GM20431 (cell line): ENCODE measurements around the gene OLIG3.

Experiments used
- in situ Hi-C: fragments of 300-500 bp; cut with MseI, MboI; formaldehyde crosslinking; loops from one replicate; pipeline ENCODE4 v1.15.0; 2020; ENCODE audit warnings: low sequenced_read_pairs; ENCODE audit not compliant: unreplicated experiment

The OLIG3 gene

DNA sequence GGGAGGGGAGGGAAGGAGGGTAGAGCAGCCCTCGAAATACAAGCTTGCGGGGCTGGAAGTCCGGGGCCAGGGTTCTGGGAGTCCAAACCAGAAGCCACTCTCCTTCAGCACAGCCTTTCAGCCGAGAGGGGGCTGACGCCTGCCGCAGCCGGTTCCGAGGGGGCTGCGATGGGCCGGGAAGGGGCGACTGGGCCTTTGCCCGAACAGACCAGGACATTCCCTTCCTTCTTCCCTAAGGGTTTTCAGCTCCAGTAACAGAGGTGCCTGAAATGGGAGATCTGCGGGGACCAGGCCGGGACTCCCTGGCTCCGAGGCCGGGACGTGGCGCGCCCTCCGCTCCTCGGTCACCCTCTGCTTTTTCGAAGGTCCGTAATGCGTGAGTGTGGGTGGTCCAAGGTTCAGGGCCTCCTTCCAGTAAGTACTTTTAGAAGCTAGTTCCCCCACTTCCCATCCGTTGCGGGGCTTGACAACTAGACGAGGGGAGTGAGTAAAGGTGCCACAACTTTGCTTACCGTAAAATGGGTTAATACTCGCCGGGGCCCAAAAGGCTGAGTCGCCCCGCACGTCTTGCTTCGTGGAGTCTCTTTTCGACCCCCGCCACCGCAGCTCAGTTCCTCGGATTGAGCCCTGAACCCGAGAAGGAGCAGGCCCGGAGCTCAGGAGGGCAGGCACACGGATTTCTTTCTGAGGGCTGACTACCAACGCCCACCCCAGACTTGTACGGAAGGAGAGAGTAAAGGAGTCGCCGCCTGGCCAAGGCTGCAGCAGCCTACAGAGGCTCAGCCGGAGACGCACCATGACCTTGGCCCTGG lies 2.9 kb upstream of the OLIG3 start:
- in situ Hi-C loops: no loop called here

GRCh38 chr6:137496368-137496767 lies 2.2 kb upstream of the OLIG3 start:
- in situ Hi-C loops: no loop called here

DNA sequence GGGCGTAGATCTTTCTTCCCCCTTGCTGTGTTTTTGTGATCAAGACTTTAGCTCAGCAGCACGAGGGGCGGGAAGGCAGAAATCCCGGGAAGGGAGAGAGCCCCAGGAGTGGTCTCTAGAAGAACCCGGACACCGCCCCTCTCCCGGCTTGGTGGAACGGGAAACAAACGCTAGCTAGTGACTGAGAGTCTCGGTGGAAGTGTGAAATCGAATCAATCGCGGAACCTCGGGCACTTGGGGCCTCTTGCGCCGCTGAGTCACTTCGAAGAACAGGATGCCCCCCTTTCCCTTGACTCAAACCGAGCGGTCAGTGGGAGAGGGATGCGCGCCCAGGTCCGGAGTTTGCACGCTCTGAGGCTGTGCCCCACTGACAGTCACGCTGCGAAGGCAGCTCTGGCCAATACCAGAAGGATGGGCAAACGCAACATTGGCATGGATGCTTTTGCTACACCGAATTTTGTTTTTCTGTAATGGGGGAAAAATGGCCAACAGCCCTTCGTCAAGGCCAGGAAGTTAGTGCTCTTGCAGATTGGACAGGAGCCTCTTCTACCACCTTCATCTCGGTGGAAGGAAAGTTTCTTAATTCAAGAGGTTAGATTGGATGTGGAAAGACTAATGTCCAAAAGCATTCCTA lies 1.6 kb upstream of the OLIG3 start:
- in situ Hi-C loops: no loop called here

- in situ Hi-C loops: no loop called here
These were observed 951 bp upstream of the OLIG3 start for GRCh38 chr6:137494988-137495702.

DNA sequence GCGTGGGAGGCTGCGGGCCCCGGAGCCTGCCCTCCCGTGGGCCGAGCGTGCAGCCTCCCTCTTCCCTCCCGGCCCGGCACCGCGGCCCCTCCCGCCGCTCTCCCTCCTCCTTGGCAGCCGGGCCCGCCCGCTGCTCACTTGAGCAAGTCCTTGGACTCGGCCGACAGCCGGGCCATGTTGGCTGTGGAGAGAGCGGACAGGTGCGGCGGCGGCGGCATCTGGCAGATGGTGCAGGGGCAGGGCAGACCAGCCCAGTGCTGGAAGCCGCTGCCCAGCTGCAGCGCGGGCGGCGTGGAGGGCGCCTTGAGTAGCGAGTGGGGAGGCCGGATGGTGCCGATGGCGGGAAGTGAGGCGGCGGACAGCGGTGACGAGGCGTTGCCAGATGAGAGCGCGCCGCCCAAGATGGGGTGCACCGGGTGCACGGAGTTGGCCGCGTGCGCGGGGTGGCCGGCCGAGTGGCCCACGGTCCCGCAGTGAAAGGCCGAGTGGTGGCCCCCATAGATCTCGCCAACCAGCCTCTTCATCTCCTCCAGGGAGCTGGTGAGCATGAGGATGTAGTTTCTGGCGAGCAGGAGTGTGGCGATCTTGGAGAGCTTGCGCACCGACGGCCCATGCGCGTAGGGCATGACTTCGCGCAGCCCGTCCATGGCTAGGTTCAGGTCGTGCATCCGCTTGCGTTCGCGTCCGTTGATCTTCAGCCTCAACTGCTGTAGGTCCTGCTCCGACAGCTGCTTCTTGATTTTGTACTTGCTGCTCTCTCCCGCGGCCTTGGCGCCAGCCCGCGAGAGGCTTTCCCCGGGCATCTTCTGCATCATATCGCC lies 766 bp downstream of the OLIG3 start:
- in situ Hi-C loops: no loop called here

- in situ Hi-C loops: no loop called here
These were observed 1.6 kb downstream of the OLIG3 start for GRCh38 chr6:137492289-137493217.

- in situ Hi-C loops: no loop called here
These were observed 2.7 kb downstream of the OLIG3 start for GRCh38 chr6:137491478-137491877.

DNA sequence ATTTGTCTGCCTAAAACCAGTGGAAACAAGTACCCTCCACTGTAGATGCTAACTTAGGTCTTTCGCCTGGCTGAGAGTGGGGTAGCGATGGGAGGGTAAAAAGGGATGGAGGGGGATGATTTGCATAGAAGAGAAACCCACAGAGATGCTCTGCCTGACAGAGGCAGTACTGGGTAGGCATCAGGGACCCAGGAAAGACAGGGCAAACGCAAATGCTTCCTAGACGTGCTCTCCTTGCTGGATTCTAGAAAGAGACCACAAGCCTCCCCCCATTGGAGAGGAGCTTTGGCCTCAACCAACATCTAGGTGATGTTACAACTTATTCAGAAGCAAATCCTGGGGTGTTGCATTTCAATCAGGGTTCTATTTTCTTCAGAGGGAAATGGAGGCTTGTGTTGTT lies 3.2 kb downstream of the OLIG3 start:
- in situ Hi-C loops: no loop called here

DNA sequence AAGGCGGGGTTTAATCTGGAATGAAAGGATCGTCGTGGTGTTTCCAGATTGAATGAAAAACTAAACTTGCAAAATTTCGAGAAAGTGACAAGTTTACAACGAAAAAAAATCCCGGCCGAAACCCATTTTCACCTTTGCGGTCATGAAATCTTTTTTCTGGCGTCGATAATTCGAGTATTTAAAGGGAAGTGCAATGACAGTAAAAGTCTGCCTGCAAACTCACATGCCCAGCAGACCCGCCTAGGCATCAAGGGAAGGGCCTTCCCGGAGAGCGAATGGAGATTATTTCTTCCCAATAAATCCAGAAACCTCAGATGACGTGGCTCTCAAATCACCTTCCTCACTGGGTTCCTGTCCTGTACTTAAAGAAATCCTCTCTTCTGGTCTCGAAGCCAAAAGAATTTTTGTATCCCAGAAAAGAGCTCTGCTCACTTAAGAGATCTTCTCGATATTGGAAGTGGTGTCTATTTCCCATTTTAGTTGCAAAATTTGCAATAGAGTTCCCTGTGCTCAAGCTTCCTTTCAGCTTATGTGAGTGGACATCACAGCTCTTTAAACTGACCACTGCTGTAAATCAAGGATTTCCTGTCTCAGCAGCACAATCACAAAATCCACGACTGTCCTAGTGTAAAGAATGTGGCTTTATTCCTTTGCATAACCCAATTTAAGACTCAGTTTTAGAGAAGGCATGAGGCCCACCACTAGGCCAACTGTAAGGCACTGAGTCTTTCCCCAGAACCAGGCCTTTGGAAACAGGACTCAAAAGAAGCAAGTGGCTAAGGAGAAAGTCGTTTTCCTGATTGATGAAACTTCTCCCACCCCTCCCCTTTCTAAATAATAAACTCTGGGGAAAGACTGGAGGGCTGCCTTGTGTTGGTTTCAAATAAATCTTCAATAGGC lies 3.9 kb downstream of the OLIG3 start:
- in situ Hi-C loops: no loop called here

- in situ Hi-C loops: no loop called here
These were observed 4.9 kb downstream of the OLIG3 start for GRCh38 chr6:137489046-137490005.

DNA sequence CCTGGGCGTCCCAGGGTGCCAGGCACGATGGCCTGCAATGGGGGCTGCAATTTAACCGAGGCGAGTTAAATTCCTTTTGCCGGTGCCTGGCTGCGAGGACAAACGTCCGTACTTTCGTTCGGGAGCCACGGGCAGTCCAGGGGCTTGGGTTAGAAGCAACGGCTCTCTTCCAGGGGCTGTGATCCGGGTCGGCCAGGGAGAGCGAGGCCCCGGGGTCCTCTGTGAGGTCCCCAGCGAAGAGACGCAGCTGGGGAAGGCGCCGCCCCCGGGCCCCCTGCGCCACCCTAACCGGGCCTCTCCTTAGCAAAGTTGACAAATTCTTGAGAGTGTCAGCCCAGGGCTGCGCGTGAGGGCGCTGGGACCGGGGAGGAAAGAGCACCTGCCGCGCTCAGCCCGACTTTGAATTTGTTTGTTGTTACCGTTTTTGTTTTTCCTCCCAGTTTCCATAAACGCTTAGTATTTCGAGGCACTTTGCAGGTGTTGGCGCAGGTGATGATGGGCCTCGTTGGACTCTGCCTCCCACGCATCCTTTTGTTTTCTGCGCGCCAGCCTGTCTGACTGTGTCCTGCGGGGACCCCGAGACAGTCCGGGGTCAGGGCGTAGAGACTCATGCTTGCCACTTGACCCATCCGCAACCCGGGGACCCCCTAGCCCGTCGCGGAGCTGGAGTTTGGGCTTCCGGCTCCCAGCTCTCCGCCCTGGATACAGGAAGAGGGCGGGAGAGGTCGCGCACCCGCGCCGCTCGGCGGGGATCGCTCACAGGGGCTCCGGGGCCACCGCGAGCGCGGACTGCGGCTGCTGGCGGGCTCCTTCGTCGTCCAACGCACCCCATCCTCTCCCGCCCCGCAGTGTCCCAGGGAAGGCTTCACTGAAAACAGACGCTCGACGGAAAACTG lies 5.8 kb downstream of the OLIG3 start:
- in situ Hi-C loops: no loop called here

- in situ Hi-C loops: no loop called here
These were observed 6.4 kb downstream of the OLIG3 start for GRCh38 chr6:137487869-137488149.

DNA sequence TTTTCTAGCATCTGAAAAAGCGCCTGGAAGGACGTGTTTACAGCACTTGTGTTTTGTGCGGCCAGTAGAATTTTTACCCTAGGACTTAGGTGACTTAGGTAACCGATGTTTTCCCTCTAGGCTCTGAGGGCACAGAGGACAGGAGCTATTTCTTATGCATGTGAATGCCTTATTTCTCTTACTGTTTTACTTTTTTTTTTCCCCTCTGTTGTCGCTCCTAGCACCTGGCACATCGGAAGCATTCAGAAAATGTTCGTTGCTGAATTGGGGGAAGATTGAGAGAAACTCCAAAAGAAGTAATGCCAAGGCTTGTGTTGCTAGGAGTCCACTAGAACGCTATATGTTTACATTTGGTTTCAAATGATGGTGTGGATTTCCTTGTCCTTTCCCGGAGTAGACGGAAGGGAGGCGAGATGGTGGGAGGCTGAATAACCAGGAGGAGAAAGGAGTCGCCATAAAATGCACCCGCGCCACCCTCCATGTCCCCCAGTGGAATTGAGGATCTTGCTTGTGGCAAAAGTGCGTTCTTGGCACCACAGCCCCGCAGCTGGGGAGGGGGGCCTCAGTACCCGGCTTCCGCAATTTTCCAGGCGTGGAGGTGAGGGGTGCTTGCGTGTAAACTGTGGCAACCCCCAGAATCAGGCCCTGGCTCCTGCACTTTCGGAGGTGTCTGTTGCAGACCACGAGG lies 6.9 kb downstream of the OLIG3 start:
- in situ Hi-C loops: no loop called here

- in situ Hi-C loops: no loop called here
These were observed 7.8 kb downstream of the OLIG3 start for GRCh38 chr6:137486416-137486815.

- in situ Hi-C loops: no loop called here
These were observed 13.8 kb downstream of the OLIG3 start for GRCh38 chr6:137480431-137480830.

DNA sequence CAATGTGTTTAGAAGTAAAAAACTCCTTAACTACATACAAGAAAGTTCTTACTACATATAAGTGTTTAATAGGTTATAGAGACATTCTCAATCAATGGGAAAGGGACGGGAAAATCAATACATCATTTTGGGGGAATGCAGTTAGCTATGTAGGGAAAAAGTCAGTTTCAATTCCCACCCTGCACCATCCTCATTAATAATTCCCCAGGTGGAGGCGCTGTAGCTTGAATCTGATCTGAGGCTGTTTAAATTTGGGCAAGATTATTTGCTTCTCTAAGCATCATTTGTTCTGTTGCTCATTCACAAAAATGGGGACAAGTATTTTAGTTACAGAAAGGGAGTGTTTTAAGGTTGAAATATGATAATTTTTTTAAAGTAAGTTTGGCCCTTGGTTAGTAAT lies 19.1 kb downstream of the OLIG3 start:
- in situ Hi-C loops: no loop called here
